Central memory CD4-positive, alpha-beta T cell (primary cell): ENCODE data around the gene ZNF407.

Source experiments
- DNase-seq: peaks from one replicate; pipeline ENCODE4 v3.0.0; 2022

ZNF407 gene

DNA sequence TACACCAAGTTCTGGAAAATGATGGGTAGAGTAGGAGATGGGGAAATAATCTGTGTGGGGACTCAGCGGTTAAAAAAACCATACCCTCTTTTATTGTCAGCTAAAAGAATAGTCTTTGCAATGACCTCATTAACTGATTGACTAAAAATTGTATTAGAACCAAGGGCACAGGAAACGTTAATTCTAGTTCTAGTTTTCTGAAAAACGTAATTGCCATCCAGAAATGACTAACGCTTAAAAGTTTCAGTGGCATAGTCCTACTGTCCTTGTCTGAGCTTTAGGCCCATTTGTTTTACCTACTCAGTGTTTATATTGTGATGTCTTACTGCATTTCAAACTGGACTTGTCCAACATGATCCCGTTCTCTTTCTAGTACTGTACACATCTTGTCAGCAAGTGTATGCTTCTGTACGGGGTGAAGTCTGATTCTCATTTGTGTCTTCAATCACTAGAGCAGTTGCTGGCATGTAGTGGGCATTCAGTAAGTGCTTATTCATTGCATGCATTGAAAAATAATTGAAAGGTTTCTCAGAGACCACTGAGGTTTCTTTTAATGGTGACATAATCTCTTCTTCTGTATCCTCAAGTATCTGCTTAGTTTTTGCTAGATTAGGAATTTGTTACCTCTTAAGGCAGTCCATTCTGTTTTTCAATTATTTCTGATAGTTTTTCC is 81.5 kb downstream of the ZNF407 start:
- no peak for DNase-seq

DNA sequence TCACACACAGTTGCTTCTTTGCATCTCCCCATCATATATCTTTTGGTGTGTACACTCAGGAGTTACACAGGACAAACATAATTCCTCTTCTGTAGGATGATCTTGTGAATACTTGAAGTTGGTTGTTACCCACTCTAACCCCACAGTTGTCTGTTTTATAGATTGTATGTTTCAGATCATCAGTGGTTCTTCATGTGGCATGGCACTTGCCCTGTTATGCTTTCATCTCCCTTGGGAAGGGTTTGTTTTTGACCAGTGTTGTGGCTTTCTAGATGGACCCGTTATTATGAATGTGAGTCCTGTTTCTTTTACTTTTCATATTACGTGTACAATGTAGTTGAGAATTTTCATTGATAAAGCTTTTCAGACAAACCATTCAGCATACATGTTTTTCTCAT is 82.0 kb downstream of the ZNF407 start:
- no peak for DNase-seq

DNA sequence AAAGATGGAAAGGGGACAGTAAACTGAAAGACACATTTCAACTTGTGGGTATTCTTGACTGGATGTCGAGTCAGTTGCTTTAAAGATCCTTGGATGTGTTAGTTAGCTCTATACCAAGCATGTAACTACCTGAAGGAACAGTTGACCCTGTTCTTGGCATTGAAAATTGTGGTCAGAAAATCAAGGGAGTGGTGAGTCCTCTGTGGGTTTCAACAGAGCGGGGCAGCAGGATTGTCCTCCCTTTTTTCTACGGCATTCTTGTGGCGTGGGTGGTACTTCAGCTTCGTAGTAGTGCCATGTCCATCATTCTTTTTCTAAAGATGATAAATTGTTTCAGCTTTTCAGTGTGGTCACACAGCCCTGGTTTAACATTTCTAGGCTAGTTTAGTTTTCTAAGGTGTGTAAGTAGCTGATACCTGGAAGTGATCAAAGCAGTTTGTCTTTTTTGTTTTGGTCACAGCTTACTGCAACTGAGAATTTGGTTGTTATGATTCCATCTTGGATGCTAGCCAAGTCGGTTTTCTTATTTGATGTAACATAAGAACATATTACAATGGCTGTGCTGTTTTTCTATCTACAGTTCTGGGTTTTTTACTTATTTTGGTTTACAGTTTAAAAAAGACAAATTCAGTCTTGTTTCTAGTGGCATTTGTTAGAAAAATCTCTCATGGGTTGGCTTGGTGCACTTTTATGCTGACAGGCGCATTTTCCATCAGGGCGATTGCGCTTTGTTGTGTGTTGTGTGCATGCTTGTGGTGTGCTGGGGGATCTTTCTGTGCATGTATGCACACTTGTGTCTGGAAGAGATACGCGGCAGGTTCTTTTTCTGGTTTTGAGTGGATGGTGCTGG is 84.7 kb downstream of the ZNF407 start:
- no peak for DNase-seq

DNA sequence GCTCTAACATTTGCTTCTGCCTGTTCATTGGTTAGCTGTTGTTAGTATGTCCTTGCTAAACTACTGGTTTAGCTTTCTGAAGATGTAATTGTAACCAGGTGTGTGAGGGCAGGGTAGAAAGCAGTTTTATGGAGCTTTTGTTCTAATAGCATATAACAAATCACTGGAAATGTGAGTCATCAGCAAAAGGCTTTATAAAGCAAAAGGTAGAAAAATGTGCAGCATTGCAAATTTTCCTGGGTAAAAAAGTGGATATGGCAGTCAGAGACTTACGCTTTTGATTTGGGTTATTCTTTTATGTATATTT is 85.3 kb downstream of the ZNF407 start:
- DNase-seq: no peak

DNA sequence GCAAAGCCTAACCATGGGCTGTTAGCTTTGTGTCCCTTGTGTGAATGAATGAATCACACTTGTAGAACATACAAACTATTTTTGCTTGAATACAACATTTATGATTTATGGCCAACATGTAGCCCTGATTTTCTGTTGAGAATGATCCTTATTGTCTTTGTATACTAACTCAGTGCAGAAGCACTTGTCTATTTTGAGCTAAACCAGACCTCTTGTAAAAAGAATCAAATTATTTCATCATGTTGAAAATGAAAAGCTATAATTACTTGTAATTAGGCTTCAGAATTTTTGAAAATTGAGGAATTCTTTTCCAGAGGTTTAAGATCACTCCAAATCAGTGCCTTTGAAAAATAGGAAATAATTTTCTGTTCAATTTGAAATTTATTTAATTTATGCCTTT is 85.9 kb downstream of the ZNF407 start:
- DNase-seq: no peak

DNA sequence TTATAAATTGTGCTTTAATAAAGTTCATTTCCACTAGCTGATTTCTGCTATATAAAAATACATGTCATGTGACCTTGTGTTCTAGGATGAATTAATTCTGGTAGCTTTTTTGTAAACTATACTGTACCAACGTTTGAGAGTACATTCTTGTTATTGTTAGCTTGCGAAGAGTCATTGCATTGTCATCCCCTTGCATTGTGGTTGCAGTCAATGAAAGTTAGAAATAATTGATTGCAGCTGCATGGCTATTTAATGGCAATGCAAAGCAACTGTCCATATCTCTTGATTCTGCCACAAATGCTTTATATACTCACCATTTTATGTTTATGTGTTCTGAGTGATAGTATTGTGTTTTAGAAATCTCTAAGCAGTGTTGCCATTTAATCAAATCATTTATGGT is 91.6 kb downstream of the ZNF407 start:
- DNase-seq: no peak

DNA sequence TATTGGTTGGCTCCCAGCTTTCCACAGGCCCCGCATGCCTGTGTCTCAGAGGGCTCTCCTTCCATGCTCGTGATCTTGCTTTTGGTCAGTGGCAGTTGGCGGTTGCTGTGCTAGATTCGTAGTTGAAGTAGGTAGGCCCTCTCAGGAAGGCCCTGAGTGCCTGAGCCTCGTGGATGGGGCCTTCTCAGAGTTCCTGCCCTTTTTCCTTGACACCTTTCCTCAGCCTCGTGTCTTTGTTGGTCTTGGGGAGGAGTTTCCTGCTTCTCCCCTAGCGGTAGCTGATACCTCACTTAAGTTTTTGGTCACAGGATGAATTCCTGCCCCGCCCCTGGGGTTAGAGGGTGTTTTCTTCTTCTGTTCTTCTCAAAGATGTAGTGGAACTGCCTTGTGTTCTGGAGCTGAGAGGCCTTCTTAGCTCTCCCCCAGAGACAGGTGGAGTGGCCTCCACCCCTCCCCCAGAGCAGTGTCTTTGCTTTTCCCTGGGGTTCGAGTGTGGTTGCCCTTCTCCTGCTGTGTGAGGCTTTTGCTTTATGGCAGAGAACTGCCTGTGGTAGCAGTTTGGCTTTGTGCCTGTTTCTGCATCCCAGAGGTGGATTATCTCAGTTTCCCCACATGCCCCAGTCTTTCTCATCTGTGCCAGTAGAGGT is 94.8 kb downstream of the ZNF407 start:
- DNase-seq: no peak

DNA sequence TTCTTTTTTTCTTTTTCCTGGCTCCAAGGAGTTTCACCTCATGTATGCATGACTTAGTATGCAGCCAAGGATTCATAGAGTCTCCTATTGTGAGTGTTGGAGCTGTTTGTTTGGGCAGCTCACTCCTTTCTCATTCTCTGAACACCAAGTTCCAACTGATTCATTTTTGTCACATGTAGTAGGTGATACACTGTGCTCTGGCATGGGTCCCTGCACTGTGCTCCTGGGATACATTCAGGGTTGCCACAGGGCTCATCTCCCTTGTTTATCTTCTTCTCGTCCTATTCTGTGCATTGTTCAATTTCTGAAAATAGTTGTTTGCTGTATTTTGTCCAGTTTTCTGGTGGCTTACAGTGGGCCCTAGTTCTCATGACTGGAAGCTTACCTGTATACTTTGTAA is 96.8 kb downstream of the ZNF407 start:
- DNase-seq: no peak

DNA sequence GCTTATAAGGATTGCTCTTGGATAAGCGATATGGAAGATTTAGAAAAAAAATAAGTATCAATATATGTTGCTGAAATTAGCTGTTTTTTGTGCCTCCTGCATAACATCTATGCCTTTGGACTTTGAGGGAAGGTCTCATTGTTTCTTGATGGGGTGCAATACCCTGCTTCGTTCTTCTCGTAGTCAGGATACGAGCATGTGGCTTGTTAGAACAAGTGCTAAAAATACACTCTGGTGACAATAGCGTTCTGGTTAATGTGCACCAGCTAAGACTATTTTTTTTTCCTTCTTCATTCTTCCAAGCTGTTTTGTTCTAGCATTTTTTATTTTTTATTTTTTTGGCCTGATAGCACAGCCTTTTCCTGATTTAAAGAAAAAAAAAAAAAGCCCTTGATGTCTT is 97.5 kb downstream of the ZNF407 start:
- DNase-seq: no peak

DNA sequence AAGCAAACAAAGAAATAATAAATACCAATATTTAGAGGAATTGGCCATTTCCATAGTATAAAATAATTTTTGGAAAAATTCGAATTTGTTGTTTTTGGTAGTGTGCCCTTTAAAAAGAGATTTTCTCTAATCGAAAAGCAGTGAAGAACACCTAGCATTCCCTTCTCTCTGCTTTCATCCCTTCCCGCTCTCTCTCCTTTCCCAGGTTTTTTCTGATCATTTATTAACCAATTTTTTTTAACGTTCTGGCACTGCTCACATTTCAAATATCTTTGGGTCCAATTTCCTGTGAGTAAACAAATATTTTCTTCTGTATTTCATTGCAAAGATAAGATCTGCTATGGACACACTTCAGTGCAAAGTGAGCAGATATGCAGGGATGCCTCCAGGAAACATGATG is 101.2 kb downstream of the ZNF407 start:
- no peak for DNase-seq

DNA sequence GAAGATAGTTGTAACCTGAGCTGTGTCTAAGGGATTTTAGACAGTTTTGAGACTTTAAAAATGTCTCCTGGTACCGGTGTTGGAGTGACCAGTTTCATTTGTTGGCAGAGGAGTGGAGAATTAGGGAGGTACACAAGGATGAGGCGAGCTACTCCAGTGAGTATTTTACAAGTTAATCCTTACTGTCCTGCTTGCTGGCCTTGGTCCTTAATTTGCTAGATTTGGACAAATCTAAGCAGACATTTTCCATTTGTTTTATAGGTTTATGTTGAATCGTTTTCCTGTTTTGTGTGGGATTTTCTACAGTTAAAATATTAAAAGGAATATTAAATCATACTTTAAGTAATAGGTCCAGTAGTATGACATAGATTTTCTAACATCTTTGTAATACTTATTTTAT is 101.8 kb downstream of the ZNF407 start:
- DNase-seq: no peak

DNA sequence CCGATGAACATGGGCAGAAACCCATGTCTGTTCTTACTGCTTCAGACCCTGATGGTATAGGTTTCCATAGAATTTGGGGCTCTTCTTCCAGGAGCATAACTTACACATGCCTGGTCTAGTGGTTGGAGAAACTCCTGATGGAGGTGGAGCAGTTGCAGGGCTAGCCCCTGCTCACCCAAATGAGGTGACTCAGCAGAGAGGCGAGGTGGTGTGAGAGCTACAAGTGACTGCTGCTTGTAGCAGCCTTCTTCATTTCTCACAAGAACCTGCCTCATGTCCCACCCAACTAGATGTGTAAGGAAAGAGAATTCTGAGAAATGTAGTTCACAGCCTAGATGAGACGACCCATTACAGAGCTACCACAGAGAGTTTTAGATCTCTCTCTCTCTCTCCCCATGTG is 105.3 kb downstream of the ZNF407 start:
- DNase-seq: no peak

DNA sequence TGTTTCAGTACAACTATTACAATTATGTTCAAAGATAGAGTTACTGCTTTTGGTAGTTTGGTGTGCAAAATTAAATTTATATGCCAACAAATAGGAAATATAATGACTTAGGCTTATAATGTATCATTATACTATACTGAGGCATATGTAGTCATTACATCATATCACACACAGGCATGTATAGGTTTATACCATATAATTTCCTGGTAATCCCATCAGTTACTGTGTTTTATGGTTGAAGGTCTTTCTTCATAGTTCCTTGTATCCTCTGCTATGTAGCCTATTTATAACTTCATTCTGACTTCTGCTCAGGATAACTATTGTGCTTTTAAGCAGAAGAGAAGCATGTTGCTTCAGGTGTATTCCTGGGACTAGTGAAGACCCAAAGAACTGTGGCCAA is 110.5 kb downstream of the ZNF407 start:
- DNase-seq: no peak

DNA sequence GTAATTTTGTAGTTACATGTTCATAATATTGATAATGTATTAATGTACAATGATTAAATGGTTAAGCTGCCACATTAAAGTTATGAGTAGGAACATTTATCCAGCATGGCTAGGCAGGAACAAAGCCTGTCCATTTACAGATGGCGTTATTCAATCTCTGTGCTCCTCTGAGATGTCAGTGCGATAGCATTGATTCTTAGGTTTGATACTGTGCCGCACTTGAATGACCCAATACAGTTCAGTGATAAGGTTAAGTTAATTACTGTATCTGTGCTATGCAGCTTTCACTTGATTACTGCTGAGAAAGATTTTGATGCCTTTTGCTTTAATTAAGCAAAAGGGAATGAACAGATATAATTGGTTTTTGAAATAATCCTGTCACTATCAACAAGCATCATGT is 111.8 kb downstream of the ZNF407 start:
- DNase-seq: no peak

DNA sequence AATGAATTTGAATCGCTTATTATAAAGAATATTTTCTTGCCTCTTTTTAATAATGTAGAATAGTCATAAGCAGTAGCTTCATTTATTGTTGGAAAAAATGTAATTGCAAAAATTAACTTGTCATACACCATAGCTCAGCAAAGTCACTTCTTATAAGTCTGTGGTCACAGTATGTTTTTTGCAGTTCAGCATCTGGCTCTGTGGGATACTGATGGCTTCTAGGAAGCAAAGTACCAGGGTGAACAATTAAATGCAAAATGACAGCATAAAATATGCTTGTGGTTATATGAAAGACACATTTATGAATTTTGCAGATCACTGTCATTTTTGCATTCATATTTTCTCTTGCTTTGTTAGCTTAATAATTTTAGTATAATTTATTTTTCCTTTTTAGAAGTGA is 116.5 kb downstream of the ZNF407 start:
- no peak for DNase-seq

DNA sequence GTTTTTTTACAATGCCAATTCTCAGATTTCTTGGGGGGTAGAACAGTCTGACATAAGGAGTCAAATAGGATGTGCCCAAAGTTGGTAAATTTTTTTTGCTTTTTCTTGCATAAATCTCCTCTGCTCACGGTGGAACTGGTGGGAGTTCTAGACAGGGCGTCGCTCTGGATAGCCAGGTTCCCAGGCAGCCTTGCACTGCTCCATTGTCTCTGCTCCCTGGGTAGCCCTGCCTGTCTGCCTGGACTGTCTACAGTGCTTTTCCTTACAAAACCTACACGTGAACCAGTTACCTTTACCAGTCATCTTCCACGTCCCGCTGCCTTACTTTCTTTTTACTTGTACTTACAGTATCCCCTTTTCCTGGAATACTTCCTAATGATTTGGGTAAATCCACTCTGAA is 117.1 kb downstream of the ZNF407 start:
- DNase-seq: no peak

DNA sequence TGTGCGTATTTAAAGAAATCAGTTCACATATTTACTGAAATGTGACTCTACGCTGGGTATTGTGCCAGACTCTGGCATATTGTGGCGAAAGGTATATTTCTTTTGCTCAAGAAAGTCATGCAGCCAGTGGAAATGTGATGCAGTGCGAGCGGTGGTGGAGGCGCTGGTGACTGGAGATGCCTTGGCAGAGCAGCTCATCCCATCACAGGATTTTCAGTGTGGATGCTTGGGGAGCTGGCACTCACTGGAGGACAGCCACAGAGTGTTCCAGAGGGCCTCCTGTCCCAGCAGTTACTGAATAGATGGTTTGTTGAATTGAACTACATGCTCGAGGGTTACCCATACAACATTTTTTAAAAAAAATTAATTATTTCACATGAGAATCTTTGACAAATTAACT is 117.6 kb downstream of the ZNF407 start:
- no peak for DNase-seq

DNA sequence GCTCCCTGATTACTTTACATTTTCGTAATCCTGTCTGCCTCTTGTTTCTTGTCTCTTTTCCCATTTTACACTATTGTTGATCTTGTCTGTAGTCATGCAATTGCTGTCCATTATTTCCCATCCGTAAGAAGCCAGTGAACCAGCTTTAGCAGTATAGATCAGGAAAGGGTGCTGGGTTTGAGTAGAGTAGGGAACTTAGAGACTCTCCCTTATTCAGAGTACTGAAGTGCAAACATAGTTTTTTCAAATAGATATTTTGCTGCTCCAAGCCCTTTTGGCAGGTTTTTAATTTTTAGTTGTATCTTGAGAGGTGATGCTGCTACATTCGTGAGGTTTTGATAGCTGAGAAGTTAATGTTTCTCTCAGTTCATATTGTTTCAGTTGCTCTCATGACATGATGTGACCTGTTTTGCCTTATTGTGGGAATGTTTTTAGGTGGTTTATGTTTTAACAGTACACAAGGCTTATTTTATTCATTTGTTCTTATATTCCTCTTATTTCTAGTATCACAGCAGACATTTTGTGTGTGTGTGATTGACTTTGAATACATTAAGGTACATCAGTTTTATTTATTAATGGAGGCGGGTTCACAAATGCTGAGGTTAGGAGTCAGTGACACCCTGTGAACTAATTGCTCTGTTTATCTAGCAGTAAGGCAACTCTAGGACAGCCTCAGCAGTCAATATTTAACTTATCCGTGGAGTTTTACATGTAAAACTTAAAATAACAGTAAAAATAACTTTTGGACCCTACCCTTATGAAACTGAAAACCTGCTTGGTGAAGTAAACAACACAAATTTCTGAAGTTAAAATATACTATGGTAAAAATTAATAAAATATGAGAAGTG is 118.4 kb downstream of the ZNF407 start:
- no peak for DNase-seq

DNA sequence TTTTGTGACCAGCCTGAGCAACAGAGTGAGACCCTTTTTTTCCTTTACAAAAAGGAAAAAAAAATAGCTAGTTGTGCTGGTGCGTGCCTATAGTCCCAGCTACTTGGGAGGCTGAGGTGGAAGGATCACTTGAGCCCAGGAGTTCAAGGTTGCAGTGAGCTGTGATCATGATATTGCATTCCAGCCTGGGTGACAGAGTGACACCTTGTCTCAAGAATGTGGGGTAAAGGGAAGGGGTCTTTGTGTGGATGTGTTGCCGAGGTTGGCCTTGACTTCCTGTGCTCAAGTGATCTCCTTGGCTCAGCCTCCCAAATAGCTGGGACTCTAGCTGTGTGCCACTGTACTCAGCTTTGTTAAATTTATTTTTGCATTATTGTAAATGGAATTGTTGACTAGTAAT is 120.6 kb downstream of the ZNF407 start:
- DNase-seq: no peak

DNA sequence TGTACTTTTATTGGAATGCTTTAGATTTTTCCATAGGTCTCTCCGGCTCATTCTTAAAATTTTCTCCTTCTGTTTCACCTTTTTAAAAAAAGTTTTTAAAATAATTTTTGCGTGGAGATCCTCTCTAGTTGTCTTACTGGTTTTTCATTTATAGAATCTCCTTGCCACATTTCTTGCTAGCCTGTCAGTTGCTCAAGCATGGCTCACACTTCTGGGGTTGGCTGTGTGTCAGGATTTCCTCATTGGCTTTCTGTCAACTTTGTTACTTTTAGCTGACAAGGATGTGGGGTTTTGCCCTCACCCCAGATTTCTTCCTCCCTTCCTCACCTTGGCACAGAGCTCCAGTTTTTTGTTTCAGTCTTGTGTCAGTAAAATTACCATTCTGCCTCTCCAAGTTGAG is 124.6 kb downstream of the ZNF407 start:
- no peak for DNase-seq

DNA sequence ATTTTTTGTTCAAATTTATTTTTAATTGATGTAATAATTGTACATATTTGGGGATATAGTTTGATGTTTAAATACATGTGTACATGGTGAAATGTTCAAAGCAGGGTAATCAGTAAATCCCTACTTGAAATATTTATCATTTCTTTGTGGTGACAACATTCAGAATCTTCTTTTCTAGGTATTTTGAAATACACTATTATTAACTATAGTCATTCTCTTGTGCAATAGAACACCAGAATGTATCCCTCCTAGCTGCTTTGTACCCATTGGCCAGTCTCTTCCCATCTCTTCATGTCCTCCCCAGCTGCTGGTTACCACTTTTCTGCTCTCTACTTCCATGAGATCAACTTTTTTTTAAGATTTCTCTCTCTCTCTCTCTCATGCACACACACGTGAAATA is 126.5 kb downstream of the ZNF407 start:
- DNase-seq: no peak

DNA sequence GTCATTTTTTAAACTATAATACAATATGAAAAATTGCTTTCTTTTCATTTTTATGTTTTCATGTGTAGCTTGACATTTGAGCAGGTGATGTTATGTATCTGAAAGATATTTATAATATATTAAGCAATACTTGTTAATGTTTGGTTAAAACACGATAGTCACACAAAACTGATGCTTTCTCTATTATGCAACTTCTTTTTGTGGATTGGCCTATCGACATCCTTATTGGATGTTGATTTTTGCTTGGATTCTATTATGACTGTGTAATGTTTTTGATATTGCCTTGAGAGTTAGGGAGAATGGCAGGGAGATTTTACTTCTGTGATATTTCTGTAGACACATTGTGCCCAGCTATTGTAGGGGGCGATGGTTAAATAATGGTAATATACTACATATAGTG is 128.0 kb downstream of the ZNF407 start:
- no peak for DNase-seq

DNA sequence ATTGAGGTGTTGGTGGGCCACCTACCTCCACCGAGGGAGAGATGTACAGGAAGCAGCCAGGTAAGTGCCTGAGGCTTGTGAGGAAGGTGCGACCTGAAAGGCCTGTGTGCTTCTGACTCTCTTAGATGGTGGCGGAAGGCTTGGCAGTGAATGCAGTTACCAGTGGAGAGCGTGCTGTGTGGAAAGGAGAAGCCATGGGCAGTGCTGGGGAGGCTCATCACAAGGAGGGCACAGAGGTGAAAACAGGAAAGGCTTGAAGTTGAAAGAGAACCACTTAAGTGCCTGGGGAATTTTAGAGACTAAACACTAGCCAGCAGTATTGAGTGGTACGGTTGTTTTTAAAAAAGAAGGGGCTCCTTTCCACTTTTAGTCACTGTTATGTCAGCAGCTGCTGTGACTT is 130.9 kb downstream of the ZNF407 start:
- no peak for DNase-seq
